Activated T-helper 2 cell treated with anti-CD3 and anti-CD28 coated beads, Interferon-gamma antibody, Interleukin-2, Interleukin-4, amounts not matched to agents 10 μg/mL and 5 μg/mL and 100 μg/mL, durations not matched to agents 14 hours and 24 hours and 36 hours (primary cell): Measurements from ENCODE around the gene AHSG. TPM values are rescaled to one million over a fixed set of nuclear protein-coding genes. Genes with fewer than 3 reads are reported as not detected.
"Not testable (repeated sequence)": the region's sequence is repeated elsewhere in the genome, so short reads cannot be mapped to it uniquely, and the experiment has no call there.

Source experiments
- DNase-seq: peaks from one replicate; pipeline ENCODE4 v3.0.0; 2021; ENCODE audit warnings: low spot score
- H3K27ac Mint-ChIP-seq: one replicate; pipeline ENCODE4 v1.8.0; 2021; ENCODE audit warnings: mixed read lengths
- H3K27me3 Mint-ChIP-seq: one replicate; pipeline ENCODE4 v1.8.0; 2021; ENCODE audit warnings: low read depth, mixed read lengths
- H3K36me3 Mint-ChIP-seq: one replicate; pipeline ENCODE4 v1.8.0; 2021; ENCODE audit warnings: low read depth, mixed read lengths
- H3K4me1 Mint-ChIP-seq: one replicate; pipeline ENCODE4 v1.8.0; 2021; ENCODE audit warnings: low read depth, mixed read lengths
- H3K4me3 Mint-ChIP-seq: one replicate; pipeline ENCODE4 v1.8.0; 2021; ENCODE audit warnings: low read depth, mild to moderate bottlenecking, moderate library complexity, mixed read lengths
- H3K9me3 Mint-ChIP-seq: one replicate; pipeline ENCODE4 v1.8.0; 2021; ENCODE audit warnings: mixed read lengths
- intact Hi-C: fragments of 100-400 bp; cut with micrococcal nuclease; formaldehyde crosslinking; loops from one replicate; pipeline ENCODE4 v1.15.1; 2023
- total RNA-seq: library from RNA; stranded (reverse); gene quantifications from 2 replicates; pipeline ENCODE4 v1.2.3, GENCODE V29; 2022

Gene AHSG
- total RNA-seq, 1 donor from 2014 or later = not detected

GRCh38 chr3:186626254-186626847 is 13.5 kb downstream of the AHSG start:
- intact Hi-C loops = no loop called here
- Mint-ChIP-seq H3K27me3 (peaks cover 24% of the 10 kb centered on the region), H3K4me1 (no peaks in the 10 kb centered on the region), H3K27ac (no peak overlapping the region), H3K36me3 (no peaks in the 10 kb centered on the region), H3K4me3 (no peak overlapping the region), H3K9me3 (no peaks in the 10 kb centered on the region)
- no peak for DNase-seq

- Mint-ChIP-seq H3K4me1 (no peaks in the 10 kb centered on the region), H3K9me3 (no peaks in the 10 kb centered on the region), H3K27me3 (peaks cover 16% of the 10 kb centered on the region), H3K4me3 (no peak overlapping the region), H3K27ac (no peak overlapping the region), H3K36me3 (no peaks in the 10 kb centered on the region)
- intact Hi-C loops = no loop called here
- DNase-seq = no peak
These were observed 15.1 kb downstream of the AHSG start for GRCh38 chr3:186627852-186628414.

GRCh38 chr3:186628756-186629155 is 15.9 kb downstream of the AHSG start:
- no peaks in the 10 kb centered on the region for H3K9me3 Mint-ChIP-seq
- H3K4me1 Mint-ChIP-seq = no peaks in the 10 kb centered on the region
- DNase-seq = no peak
- H3K36me3 Mint-ChIP-seq = no peaks in the 10 kb centered on the region
- H3K27me3 Mint-ChIP-seq = peaks cover 13% of the 10 kb centered on the region
- no peak overlapping the region for H3K4me3 Mint-ChIP-seq
- no peak overlapping the region for H3K27ac Mint-ChIP-seq
- intact Hi-C loops = no loop called here

- Mint-ChIP-seq H3K9me3 (no peaks in the 10 kb centered on the region), H3K4me1 (no peaks in the 10 kb centered on the region), H3K27ac (no peak overlapping the region), H3K36me3 (no peaks in the 10 kb centered on the region), H3K4me3 (no peak overlapping the region), H3K27me3 (peaks cover 25% of the 10 kb centered on the region)
- DNase-seq = no peak
- intact Hi-C loops = no loop called here
These were observed 18.2 kb downstream of the AHSG start for GRCh38 chr3:186630950-186631641.

GRCh38 chr3:186633481-186633880 is 20.6 kb downstream of the AHSG start:
- intact Hi-C loops = no loop called here
- no peaks in the 10 kb centered on the region for H3K9me3 Mint-ChIP-seq
- no peaks in the 10 kb centered on the region for H3K4me1 Mint-ChIP-seq
- peaks cover 25% of the 10 kb centered on the region for H3K27me3 Mint-ChIP-seq
- DNase-seq = no peak
- H3K27ac Mint-ChIP-seq = no peak overlapping the region
- no peaks in the 10 kb centered on the region for H3K36me3 Mint-ChIP-seq
- no peak overlapping the region for H3K4me3 Mint-ChIP-seq

DNA sequence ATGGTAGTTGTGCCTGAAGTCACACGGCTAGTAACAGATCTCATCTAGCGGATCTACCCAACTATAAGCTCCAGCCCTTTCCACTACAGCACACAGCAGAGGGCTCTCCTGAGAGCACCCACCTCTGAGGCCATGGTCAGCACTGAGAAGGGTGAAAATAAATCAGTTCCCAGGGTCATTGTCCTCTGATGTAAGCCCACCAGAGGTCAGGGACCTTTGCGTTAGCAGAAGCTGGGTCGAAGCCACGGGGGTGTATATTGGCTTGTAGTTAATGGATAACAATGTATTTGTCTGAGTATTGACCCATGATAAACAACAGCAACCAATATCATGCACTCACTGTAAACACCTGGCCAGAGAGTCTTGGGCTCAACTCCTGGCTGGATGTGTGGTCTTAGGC is 21.3 kb downstream of the AHSG start:
- intact Hi-C loops, H3K4me1 Mint-ChIP-seq, H3K36me3 Mint-ChIP-seq, DNase-seq, H3K9me3 Mint-ChIP-seq, H3K27ac Mint-ChIP-seq, H3K4me3 Mint-ChIP-seq: not testable (repeated sequence)
- H3K27me3 Mint-ChIP-seq = peaks cover 25% of the 10 kb centered on the region

- Mint-ChIP-seq H3K4me1 (no peaks in the 10 kb centered on the region), H3K4me3 (no peak overlapping the region), H3K36me3 (no peaks in the 10 kb centered on the region), H3K27ac (no peak overlapping the region), H3K27me3 (peaks cover 20% of the 10 kb centered on the region), H3K9me3 (no peaks in the 10 kb centered on the region)
- no peak for DNase-seq
- intact Hi-C loops = no loop called here
These were observed 22.7 kb downstream of the AHSG start for GRCh38 chr3:186635532-186635931.

GRCh38 chr3:186636536-186636935 is 23.7 kb downstream of the AHSG start:
- no peak for DNase-seq
- no peaks in the 10 kb centered on the region for H3K9me3 Mint-ChIP-seq
- no peaks in the 10 kb centered on the region for H3K4me1 Mint-ChIP-seq
- intact Hi-C loops = no loop called here
- peaks cover 15% of the 10 kb centered on the region for H3K27me3 Mint-ChIP-seq
- no peak overlapping the region for H3K4me3 Mint-ChIP-seq
- H3K36me3 Mint-ChIP-seq = no peaks in the 10 kb centered on the region
- no peak overlapping the region for H3K27ac Mint-ChIP-seq

DNA sequence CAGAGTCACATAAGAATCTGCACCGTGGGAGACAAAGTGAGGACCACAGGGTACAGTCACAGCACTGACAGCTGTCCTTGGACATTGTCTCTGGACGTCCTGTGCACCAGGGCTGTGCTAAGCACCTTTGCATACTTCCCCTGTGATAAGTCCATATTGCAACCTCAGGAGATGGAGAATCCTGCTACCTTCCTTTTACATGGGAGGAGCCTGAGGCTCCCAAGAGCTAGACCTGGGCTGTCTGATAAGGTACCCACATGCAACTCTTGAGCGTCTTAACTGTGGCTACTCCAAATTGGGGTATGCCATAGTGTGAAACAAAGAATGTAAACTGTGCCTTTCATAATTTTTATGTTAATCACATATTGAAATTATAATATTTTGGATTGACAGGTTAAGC is 24.8 kb downstream of the AHSG start:
- DNase-seq = no peak
- no peak overlapping the region for H3K4me3 Mint-ChIP-seq
- peaks cover 15% of the 10 kb centered on the region for H3K27me3 Mint-ChIP-seq
- H3K27ac Mint-ChIP-seq = no peak overlapping the region
- intact Hi-C loops = no loop called here
- H3K36me3 Mint-ChIP-seq = no peaks in the 10 kb centered on the region
- H3K4me1 Mint-ChIP-seq = peaks cover 8% of the 10 kb centered on the region
- H3K9me3 Mint-ChIP-seq = no peaks in the 10 kb centered on the region

DNA sequence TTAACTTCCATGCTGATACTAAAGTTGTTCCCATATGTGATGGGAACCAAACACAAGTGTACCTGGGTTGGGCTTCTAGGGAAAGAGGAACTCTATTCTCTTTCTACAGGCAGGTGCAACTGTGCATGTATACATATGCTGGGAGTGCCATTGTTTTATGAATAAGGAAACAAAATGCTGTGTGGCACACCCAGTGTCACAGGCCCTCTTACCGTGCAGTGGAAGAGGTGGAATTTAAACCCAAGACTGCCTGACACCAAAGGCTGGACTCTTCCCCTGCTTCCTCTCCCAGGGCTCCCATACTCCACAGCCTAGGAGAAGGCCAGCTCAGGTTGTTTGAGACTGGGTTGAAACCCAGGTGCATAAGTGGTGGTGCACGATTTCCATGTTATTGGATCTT is 25.4 kb downstream of the AHSG start:
- Mint-ChIP-seq H3K27ac (no peak overlapping the region), H3K9me3 (no peaks in the 10 kb centered on the region), H3K36me3 (no peaks in the 10 kb centered on the region), H3K4me3 (no peak overlapping the region), H3K27me3 (peaks cover 15% of the 10 kb centered on the region), H3K4me1 (peaks cover 13% of the 10 kb centered on the region)
- DNase-seq = no peak
- intact Hi-C loops = no loop called here

- Mint-ChIP-seq H3K9me3 (no peaks in the 10 kb centered on the region), H3K4me3 (no peak within 1 kb of the TSS), H3K27me3 (peaks cover 11% of the 10 kb centered on the region), H3K36me3 (no peaks in the 10 kb centered on the region), H3K4me1 (peaks cover 19% of the 10 kb centered on the region), H3K27ac (no peak within 1 kb of the TSS)
- DNase-seq = no peak
- intact Hi-C loops = no loop called here
These were observed 27.1 kb downstream of the AHSG start, which contains the start of gene FETUB for GRCh38 chr3:186639778-186640472. Gene FETUB (plus strand): TSS chr3:186640399. CDS start chr3:186640461, 62 bp downstream.

DNA sequence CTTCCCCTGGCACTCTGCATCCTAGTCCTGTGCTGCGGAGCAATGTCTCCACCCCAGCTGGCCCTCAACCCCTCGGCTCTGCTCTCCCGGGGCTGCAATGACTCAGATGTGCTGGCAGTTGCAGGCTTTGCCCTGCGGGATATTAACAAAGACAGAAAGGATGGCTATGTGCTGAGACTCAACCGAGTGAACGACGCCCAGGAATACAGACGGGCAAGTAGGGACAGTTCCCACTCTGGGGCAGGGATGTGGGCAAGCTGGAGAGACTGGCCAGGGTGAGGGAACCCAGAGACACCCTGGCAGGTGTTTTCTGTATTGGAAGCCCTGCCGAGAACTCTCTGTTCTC is 27.6 kb downstream of the AHSG start:
- H3K27ac Mint-ChIP-seq = no peak overlapping the region
- H3K9me3 Mint-ChIP-seq = no peaks in the 10 kb centered on the region
- intact Hi-C loops = no loop called here

GRCh38 chr3:186640929-186641328 is 28.1 kb downstream of the AHSG start:
- Mint-ChIP-seq H3K4me1 (peaks cover 19% of the 10 kb centered on the region), H3K27me3 (peaks cover 3% of the 10 kb centered on the region), H3K4me3 (no peak overlapping the region), H3K27ac (no peak overlapping the region), H3K9me3 (no peaks in the 10 kb centered on the region), H3K36me3 (no peaks in the 10 kb centered on the region)
- no peak for DNase-seq
- intact Hi-C loops = no loop called here

More for the DNA sequence above, 27.6 kb downstream of the AHSG start:
- Mint-ChIP-seq H3K27me3 (peaks cover 7% of the 10 kb centered on the region), H3K4me1 (peaks cover 19% of the 10 kb centered on the region), H3K36me3 (no peaks in the 10 kb centered on the region), H3K4me3 (no peak overlapping the region)
- no peak for DNase-seq
